Neural cell (in vitro differentiated cells): ENCODE results near the gene SEMA6A.

Source experiments
- CTCF ChIP-seq: fragments of 450-650 bp; IDR thresholded peaks from 2 replicates; pipeline ENCODE4 v1.5.1; 2014; ENCODE audit warnings: antibody characterized with exemption, mild to moderate bottlenecking, moderate library complexity; ENCODE audit not compliant: poor library complexity, severe bottlenecking
- EZH2 ChIP-seq: fragments of 200-600, 300-800 bp; shearing (Covaris generic), sonication (generic); IDR thresholded peaks from 2 replicates; pipeline ENCODE4 v1.6.1; 2014; ENCODE audit warnings: antibody characterized with exemption, low read length, borderline replicate concordance, mild to moderate bottlenecking; ENCODE audit not compliant: insufficient read depth, poor library complexity, severe bottlenecking
- RAD21 ChIP-seq: fragments of 450-650 bp; conservative IDR thresholded peaks from 2 replicates; pipeline ENCODE4 v1.6.1; 2014; ENCODE audit warnings: antibody characterized with exemption, mild to moderate bottlenecking, moderate library complexity
- TF ChIP-seq, protein P1 (sequence below): IDR thresholded peaks from 2 replicates; pipeline ENCODE4 v1.6.1; 2012; ENCODE audit warnings: borderline replicate concordance

DNA sequence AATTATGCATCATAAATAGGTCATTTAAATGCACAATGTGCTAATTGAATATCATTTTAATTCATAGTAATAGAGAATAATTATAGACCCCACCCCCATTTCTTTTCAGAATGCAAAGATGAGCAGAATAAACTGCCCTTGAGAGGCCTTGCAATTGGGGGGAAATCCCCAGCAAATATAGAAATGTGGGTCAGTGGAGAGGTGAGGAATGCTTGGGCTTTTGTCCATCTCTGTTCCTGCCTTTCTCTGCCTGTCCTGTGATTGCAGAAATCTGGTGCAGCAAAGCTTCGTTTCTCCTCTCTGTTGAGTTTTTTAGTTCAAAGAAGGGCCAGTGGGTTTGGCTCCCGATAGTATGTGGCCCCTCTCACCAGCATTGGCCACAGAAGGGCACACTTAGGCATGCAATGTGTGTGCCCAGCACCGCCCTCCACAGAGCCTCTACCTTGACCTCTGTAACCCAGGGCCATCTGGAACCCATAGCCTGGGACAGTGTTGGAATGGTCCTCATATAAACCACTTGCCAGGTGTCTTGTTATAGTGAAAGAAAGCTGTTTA lies 164.2 kb downstream of the SEMA6A start:
- TF ChIP-seq RAD21 (no peak), CTCF (no peak), EZH2 (no peak)
- TF ChIP-seq, protein P1, sequence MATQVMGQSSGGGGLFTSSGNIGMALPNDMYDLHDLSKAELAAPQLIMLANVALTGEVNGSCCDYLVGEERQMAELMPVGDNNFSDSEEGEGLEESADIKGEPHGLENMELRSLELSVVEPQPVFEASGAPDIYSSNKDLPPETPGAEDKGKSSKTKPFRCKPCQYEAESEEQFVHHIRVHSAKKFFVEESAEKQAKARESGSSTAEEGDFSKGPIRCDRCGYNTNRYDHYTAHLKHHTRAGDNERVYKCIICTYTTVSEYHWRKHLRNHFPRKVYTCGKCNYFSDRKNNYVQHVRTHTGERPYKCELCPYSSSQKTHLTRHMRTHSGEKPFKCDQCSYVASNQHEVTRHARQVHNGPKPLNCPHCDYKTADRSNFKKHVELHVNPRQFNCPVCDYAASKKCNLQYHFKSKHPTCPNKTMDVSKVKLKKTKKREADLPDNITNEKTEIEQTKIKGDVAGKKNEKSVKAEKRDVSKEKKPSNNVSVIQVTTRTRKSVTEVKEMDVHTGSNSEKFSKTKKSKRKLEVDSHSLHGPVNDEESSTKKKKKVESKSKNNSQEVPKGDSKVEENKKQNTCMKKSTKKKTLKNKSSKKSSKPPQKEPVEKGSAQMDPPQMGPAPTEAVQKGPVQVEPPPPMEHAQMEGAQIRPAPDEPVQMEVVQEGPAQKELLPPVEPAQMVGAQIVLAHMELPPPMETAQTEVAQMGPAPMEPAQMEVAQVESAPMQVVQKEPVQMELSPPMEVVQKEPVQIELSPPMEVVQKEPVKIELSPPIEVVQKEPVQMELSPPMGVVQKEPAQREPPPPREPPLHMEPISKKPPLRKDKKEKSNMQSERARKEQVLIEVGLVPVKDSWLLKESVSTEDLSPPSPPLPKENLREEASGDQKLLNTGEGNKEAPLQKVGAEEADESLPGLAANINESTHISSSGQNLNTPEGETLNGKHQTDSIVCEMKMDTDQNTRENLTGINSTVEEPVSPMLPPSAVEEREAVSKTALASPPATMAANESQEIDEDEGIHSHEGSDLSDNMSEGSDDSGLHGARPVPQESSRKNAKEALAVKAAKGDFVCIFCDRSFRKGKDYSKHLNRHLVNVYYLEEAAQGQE = no peak
